ENCODE measurements around the gene DYNLT5.
A peak's percentile ranks its signal among the peaks of the same experiment; 100 is the strongest.
"Not testable (repeated sequence)": the region's sequence is repeated elsewhere in the genome, so short reads cannot be mapped to it uniquely, and the experiment has no call there.

DYNLT5 gene

DNA sequence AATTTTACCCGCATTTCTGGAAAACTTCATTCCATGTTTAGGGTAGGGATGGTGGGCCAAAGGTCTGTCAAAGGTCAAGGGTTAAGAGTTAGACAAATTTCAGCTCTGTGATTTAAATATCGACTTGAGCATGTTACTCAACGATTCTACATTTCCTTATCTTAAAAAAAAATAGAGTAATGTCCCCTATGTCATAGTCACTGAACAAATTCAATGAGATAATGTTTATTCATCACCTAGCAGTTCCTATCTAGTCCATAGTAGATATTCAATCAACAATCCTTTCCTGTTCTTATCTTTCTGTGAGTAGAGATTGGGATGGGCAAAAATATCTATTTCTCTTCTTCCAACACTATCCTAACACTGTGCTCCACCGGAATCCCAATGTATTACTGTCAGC is 1.1 kb upstream of the DYNLT5 start:
- no peak for DNase-seq

DNA sequence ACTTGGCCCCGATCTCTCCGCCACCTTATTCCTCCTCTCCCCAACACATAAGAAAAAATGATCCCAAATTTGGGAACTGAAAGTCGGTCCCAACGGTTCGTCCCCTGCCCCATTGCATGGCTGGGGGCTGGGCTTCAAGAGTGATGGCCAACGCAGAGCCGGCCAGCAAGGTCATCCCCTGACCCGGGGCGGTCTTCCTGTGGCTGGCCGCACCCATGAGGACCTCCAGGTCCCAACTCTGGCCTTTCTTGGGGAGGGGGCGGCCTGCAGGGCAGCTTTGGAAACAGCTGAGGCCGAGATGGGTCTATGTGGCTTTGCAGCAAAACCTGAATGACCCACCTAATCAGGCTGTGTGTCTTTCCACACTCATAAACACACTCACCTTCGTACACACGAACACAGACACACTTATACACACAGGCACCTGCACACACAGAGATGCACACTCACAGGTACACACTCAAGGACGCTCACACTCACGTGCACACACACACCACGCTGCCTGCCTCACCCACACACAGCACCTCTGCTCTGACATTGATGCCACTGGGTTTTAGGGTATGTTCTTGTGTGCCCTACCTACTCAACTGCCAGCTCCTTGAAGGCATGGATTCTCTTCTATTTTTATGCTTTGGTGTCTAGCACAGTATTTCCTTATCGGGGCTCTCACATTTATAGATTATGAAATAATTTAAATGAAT is 562 bp downstream of the DYNLT5 start:
- no peak for DNase-seq

DNA sequence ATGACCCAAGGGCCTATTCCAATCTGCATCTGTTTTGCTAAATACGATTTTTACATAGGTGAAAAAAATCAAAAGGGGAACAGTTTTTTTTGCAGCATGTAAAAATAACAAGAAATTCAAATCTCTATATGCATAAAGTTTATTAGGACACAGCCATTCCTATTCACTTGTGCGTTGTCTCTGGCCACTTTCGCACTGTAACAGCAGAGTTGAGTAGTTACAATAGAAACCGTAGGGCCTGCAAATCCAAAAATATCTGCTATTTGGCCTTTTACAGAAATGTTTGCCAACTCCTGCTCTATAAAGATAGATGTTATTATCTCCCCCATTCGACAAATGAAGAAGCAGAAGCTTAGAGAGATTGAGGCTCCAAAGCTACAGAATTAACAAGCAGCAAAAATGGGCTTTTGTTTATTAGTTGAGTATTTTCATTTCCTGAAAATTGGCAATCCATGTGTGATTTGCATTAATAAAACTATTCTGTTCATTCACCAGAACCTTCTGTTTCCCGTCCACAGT is 5.5 kb downstream of the DYNLT5 start:
- DNase-seq: no peak

- DNase-seq: no peak
These were observed 6.0 kb downstream of the DYNLT5 start for GRCh38 chr1:66758241-66758755.

DNA sequence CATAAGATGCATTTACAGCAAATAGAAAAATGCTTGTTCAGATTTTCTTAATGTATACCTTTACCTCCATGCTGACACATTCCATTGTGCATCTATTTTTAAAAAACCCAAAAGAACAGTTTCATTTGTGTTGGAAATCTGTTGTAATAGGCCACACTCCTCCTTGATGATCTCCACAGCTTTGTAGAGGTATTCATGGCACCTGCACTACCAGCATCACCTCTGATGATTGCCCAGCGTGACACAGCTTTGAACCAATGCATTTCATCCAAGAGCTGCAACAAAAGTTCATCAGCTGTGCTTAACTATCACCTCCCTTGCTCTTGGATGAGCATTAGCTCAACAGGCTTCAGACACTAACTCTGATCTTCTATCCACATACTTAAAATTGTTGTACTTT is 8.2 kb downstream of the DYNLT5 start:
- no peak for DNase-seq

- no peak for DNase-seq
These were observed 9.0 kb downstream of the DYNLT5 start for GRCh38 chr1:66761221-66761620.

DNA sequence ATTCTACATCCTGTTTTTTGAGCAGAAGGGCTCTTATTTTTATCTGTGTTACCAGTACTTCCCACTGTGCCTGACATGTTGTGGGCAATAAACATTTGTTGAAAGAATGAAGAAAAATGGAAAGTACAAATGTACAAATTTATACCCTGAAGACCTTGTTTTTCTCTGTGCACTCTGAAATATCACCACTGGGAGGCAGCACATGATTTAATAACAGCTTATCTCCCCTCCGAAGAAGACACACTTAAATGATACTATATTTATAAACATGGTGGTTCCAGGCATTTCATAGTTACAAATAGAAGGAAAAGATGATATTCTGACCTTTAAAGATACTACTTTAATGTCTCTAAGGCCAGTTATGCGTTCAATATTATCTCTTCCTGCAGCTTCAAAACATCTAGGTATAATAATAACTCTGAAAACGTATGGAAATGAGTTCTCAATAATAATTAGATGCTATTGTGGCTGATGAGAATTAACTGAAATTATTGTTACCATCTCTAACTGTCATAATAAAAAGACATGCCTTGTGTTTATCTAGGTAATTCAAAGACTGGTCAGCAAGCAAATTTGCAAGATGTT is 12.8 kb downstream of the DYNLT5 start:
- peak; percentile 34 for DNase-seq

DNA sequence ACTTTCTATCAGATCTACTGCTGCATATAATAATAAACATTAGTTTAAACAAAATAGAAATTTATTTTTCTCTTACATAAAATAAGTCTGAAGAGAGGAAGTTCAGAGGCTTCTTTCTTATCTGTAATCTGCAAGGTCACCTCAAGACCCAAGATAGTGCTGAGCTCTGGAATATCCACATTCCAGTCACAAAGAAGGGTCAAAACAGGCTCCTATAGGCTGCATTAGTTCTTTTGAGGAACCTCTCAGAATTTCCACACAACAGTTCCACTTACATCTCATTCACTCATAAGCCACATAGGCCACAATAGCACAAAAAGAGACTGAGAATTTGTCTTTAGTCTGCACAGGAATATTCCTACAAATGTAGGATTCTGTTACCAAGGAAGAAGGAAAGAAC is 15.4 kb downstream of the DYNLT5 start:
- no peak for DNase-seq

GRCh38 chr1:66768965-66769364 is 16.7 kb downstream of the DYNLT5 start:
- no peak for DNase-seq

- DNase-seq: no peak
These were observed 17.4 kb downstream of the DYNLT5 start for GRCh38 chr1:66769512-66770229.

DNA sequence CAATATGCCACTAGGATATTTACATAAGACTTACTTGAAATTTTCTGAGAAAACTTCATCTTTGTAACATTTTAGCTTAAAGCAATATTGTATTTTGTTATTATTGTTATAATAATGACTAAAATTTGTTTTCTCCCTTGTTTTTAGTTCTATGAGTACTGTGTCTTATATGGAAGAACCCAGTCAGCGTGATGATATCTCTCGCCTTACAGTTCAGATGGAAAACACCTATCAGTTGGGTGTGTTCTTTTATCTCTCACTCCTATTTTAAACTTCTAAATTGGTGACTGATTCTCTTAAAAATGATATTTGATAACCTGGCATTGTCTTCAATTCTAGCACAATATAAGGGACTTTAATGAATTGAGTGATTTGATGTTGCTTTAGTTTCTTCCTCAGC is 18.0 kb downstream of the DYNLT5 start:
- DNase-seq: no peak

DNA sequence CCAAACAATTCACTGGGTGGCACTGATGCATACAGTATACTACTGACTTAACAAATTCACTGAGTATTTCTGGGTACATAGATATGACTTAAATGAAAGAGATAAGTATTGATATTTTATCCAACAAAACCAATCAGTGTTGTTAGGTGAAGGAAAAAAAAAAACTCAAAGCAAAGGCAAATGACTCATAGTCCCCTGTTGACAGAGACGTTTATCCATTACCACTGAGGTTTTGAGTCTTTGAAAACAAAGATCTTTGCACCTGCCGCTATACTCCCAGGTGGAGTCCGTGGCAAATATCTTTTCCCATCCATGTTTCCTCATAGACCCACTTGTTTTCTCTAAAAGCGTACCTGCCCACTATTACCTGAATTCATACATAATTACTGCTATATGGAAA is 18.4 kb downstream of the DYNLT5 start:
- no peak for DNase-seq

GRCh38 chr1:66773227-66773626 is 21.0 kb downstream of the DYNLT5 start:
- DNase-seq: no peak

DNA sequence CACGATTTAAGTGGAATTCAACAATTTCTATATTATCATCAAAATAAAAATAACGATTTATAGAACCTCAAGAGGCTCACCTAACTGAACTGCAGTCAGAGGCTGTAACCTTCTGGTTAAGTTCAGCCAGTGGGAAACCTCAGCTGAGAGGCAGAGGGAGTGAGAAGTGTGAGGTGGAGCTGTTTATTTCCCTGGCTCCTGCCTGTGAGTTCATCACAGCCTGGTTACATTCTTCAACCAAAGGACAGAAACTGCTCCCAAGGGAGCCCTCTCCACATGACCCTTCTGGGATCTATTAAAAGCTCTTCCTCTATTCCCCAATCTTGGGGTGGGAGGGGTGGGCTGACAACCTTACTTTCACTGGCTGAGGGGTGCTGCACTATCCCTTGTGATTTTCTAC is 22.2 kb downstream of the DYNLT5 start:
- DNase-seq: no peak

DNA sequence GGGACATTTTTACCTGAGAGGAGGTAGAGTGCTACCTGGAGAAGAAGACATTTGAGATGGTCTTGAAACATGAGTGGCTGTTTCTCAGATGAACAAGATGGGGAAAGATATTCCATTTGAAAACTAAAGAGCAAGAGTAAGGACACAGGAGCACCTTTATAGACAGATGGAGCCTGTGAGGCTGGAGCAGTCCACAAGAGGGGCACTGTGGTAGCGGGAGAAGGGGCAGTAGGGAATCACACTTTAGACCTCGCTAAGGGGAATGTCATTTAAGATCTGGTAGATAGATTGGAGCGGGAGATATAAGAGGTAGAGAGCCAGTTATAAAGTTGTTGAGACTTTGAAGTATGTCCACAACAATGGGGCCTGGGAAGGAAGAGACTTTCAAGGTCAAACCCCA is 23.4 kb downstream of the DYNLT5 start:
- DNase-seq: no peak

GRCh38 chr1:66777831-66778230 is 25.6 kb downstream of the DYNLT5 start:
- peak; percentile 74 for DNase-seq

GRCh38 chr1:66778266-66778665 is 26.0 kb downstream of the DYNLT5 start:
- peak; percentile 77 for DNase-seq

- DNase-seq: no peak
These were observed 26.7 kb downstream of the DYNLT5 start for GRCh38 chr1:66778969-66779368.

DNA sequence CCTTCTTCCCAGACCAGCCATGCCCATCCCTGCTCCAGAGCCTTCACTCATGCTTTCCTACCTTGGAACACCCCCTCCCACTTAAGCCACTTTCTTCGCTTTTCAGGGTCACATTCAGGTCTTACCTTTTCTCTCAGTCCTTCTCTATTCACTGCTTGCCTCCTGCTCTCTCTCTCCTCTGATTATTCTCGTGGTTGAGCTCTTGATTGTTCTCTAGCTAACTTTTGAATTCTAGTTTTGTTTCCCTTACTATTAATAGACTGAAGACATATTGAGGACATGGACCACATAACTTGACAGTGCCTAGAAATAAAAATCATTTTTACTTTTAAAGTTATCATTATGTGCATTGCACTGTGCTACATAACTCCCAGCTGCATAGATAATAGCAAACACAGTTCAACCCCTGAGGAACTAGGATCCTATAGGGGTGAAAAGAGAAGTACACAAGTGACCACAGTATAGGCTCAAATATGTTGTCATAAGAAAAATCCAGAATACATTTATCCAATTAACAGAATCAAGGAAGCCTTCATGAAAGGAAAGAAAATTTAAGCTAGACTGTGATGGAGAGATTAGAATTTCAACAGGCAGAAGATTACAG is 27.3 kb downstream of the DYNLT5 start:
- DNase-seq: no peak

GRCh38 chr1:66785800-66786199 is 33.5 kb downstream of the DYNLT5 start:
- DNase-seq: not testable (repeated sequence)

DNA sequence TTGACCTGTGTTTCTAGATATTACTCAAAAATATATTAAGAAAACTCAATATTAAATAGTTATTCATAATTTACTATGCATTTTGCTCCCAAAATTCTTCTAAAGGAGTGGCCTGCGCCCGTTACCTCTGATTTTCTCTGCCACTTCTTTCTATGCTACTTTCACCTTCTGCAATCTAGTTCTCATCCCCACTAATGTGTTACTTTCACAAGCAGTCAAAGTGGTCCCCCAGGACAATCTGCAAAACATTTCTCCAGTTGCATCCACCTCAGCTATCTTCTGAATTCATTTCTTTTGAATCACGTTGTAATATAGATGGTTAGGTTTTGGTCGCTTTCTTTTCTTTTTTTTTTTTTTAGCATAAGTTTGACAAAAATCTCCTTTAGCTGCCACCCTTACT is 35.4 kb downstream of the DYNLT5 start:
- no peak for DNase-seq

GRCh38 chr1:66788231-66788939 is 36.1 kb downstream of the DYNLT5 start:
- DNase-seq: no peak
